RCC 7860 (cell line): ENCODE measurements around the gene NPS.
A peak's percentile ranks its signal among the peaks of the same experiment; 100 is the strongest.

ENCODE experiments used
- DNase-seq: peaks from one replicate; pipeline ENCODE4 v3.0.0-alpha.2; 2015; ENCODE audit warnings: low spot score
- FAIRE-seq: peaks from 2 replicates; lab custom pipeline; 2012; peaks lifted over from hg19 to GRCh38; lab: Jason Lieb, UNC

NPS gene

DNA sequence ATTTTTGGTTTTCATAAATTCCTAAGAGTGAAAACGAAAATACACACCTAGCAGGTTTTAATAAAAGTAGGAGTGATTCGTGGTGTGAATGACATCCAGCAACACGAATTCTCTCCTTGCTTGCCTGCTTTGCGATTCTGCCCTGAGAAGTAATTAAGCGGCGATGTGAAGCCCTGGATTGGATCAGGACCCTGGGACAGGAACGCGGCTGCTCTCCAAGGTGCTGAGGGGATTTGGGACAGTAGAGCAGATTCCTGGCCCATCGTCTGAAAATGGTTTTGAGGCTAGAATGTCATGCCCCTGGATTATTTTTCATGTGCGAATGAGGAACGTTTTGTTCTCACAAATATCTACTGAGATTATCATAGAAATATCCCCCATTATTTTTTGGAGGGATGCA is 7.8 kb downstream of the NPS start:
- FAIRE-seq (no peak), DNase-seq (no peak)

DNA sequence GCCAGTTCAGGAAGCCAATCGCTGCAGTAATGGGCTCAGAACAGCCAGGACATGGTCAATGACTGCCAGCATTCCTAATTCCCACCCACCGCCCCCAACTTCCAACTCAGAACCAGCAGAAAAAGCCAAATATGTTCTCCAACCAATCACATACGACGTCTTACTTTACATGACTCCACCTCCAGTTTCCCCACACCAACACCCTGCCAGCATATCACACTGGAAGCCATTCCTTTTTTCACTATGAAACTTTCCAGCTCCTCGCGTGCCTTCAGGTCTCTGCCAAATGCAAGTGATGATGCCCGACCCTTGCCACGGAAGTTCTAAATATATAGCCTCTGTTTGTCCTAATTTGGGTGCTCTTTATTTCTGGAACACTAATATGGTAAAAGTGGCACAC is 12.5 kb downstream of the NPS start:
- FAIRE-seq: no peak
- no peak for DNase-seq

DNA sequence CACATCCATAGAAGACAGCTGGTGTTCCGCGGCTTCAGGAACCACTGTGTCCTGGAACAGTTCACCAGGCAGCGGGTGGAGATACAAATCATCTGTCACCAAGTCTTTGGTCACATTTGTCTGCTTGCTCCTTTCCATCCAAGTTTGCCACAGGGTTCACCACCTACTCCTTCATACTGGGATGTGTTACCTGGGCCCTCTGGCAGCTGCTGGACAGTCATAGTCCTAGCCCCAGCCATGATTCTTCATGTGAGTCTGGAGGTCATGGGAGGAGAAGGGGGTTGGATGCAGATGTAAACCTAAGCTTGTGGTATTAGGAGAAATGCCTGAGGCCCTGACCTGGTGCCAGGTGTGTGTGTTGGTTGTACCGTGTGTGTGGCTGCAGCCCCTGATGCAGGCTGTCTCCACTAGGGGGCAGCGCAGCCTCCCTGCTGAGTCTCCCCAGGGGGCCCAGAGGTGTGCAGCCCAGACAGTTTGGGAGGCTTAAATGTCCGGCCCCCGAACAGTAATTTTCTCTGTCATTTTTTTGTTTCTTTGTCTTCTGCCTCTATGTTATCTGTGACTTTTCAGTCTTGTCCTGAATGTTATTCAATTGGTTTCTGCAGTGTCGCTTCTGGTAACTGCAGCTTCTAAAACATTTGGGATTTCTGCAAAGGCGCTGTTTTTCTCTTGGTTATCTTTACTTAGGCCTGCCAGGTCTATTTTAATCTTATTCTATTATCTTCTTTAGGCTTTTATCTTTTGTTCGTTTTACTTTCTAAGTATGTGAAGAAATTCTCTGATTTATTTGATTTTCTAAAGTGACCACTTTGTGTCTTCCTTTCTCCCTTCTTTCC is 14.8 kb downstream of the NPS start:
- no peak for FAIRE-seq

DNA sequence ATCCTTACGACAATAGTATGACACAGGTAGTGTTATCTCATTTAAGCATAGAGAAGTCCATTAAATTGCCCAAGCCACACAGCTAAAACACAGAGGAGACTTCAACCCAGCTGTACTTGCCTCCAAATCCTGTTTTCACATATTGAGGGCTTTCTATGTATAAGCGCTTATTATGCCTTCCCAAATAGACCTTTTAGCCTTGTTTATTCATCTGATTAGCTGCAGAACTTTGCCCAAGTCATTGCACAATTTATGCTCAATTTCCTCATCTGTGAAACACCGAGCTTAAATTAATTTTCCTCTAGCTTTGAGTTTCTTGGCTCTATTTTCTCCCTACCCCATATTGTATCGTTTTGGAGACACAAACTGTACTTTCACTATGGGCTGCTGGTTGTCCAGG is 15.5 kb downstream of the NPS start:
- no peak for FAIRE-seq

More for the DNA sequence above, 14.8 kb downstream of the NPS start:
- peak; percentile 12 for DNase-seq

DNA sequence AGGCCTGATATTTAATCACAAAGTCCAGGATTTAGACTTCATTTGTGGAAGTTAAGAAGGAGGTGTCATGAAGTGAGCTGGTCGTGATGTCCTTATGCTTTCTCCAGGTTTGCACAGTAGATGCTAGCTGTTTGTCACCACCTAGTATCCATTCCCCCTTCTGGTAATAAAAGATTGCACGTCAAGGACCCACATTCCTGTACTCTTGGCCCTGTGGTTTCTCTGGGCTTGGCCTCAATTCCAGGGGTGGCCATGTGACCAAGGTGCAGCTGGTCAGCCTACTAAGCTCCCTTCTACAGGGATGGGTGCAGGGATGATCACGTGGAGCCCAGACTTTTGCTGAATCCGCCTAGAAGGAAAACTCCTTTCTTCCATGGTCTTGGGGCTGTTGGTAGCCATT is 16.5 kb downstream of the NPS start:
- DNase-seq: no peak
- no peak for FAIRE-seq

More for the DNA sequence above, 15.5 kb downstream of the NPS start:
- no peak for DNase-seq

DNA sequence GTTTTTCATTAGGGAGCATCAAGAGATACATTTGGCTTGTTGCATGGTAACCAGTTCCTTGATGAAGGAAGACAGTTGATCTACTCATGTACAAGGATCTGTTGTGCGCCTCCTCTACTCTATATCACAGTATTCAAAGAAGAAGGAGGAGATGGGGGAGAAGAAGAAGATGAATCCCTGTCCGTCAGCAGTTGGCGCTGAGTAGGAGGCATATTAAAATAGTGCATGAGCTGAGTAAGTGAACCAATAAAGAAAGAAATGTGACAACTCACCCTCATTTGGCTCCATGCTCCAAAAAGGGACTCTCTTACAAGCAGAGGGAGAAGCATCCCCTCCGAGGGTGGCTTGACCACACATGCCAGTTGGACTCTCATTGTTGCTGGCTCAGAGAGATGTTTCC is 20.1 kb downstream of the NPS start:
- DNase-seq (no peak), FAIRE-seq (no peak)

DNA sequence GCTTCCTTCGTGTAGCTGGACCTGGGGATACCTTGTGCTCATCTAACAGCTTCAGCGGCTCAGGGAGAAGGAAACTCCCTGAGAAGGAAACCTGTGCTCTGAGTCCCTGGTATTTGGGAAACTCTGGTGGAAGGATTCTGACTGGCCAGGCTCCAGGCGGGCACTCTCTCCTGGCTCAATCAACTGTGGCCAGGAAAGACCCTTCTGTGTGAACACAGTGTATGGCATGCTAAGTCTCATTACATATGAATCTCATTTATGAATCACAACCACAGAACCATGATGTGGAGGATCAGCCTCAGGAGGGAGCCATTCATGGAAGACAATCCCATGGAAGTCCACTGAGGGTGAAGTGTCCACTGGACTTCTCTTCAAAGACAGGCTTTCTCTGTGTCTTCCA is 20.9 kb downstream of the NPS start:
- peak; percentile 73 for FAIRE-seq
- peak; percentile 65 for DNase-seq

DNA sequence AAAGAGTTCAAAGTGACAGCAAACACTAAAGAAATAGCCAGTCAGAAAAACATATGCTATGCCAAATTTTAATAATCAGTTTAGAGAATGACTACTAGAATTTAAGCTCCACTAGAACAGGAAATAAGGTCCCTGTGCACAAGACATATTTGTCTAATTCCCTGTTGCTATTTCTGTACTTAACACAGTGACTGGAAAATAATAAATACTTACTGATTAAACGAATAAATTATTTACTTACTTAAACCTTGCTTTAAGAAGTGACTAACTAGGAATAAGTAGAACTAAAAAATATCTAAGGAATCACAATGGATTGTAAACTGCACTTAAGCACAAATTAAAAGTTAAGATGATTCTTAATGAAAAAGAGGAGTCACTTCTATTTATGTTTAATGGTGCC is 22.3 kb downstream of the NPS start:
- DNase-seq (no peak), FAIRE-seq (peak; percentile 52)

DNA sequence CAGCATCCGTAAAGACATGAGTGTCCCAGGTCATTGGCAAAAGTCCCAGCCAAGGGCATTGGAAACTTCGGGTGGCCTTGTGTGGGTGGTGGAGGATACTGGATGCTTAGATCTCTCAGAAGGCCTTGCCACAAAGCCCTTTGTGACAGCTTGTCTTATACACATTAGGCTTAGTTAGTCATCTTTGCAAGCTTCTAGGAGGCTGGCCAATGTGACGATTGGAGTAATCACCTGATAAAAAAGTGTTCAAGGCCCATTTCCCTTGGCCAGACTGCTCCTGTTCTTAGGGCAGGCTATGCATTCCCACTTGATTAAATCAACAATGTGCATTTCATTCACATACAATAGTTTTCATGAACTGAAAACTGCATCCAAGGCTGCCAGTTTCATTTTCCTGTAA is 26.9 kb downstream of the NPS start:
- peak; percentile 91 for FAIRE-seq
- peak; percentile 50 for DNase-seq

DNA sequence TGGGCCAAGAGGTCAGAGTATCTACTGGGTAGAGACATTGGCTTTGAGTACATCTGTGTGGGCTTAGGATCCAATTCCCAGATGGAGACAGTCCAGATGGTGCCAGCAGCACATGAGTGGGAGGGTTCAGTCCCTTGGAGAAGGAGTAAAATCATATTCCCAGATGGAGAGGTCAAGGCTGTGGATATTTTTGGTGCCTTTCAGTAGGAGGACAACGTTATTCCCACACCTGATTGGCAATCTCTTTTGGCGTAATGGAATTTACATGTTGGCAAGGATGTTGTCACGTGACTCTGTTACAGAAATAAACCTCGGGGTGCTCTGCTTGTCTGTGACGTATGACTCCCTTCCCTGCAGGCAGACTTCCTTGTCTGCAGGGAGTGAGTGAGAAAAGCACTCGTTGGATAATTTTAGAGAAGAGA is 27.6 kb downstream of the NPS start:
- FAIRE-seq (no peak), DNase-seq (no peak)

DNA sequence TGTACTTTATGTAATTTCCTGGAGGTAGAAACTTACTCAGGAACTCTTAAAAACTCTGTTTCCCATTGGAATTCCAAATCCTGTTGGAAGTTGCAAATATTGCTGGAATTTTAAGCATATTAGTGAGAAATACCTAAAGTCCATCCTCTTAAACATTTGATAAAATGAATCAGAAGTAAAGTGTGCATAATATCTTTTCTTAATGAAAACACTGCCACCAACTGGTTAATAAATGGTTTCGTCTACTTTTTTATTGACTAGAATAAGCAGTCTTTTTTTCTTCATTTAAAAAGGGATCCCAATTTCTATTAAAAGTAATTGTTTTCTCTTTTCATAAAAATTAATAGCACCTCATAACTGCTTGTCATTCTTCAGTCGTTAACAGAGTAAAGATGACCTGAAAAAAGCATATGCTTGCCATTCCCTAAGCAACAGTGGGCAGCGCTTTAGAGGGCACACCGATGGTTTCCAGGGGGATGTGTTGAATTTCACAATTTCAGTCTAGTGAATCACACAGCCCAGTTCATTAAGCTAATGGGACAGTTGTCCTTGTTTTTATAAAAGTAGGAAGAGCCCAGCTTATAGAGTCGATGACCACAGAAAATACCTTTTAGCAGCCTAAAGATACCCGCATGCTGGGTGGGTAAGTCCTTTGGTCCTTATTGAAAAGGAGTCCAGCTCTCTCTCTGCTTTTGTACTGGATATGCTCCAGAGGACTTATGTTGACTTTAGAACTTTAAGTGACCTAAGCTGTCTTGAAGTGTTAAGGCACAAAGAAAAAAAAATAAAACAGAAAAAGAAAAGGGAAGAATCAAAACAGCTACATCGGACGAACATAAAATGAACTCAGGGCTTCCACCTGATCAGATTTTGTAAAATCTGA is 28.5 kb downstream of the NPS start:
- DNase-seq (no peak), FAIRE-seq (peak; percentile 86)

DNA sequence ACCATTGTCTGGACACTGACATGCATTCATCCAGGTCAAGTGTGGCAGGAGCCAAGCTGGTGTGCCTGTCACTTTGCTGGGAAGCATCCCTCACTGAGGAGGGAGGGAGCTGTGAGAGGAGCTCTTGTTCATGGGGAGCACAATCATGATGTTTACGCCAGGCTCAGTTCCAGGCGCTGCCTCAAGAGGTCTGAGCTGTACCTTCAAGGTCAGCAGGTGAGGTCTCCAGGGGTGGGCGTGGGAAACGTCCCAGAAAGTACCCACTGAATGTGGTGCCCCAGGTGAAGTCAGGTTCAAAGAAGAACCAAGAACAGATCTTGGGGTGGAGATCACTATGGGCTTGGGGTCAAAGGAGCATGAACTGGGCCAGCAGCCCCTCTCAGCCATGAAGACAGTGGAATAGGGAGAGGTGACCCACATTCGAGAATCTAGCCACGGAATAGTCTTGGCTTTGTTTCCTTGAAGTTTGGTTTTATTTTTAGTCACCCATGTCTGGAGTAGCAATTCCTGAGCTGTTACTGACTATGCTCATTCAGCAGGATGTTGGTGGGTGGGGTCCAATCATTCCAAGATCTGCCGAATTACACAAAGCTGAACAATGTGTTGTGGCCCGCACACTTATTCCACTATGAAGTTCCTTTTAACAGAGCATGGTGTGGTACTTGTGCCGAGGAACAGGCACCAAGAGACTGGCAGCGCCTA is 29.3 kb downstream of the NPS start:
- FAIRE-seq (no peak), DNase-seq (no peak)

DNA sequence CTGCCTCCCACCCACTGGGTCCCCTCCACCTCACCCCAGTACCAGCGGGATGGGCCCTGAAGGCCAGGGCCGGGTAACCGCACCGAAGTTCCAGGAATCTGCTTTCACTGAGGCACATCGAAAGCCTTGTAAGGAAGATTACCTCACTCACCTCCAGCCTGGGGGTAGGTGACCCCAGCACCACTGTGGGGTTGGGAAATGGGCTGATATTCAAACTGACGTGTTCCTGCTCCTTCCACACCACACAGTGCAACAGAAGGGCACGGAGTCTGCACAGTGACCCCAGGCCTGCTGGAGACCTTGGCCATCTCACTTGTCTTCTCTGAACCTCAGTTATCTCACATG is 29.8 kb downstream of the NPS start:
- FAIRE-seq: peak; percentile 93

DNA sequence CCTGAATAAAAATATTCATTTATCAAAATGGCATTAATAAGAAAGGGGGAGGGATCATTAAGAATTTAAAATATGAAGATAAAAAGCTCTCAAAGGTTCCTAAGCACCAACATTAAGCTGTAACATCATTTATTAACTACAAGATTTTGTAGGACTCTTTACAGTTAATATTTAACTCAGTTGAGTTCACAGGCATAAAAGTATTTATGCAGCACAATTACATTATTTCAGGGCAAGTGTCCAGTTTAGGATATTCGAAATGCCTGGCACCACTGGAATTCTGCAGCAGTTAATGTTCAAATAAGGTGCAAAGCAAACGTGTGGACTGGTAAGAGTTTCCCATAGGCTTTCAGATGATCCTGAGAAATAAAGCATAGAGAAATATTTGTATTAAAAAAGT is 30.5 kb downstream of the NPS start:
- DNase-seq: peak; percentile 76
- peak; percentile 99 for FAIRE-seq

More for the DNA sequence above, 29.8 kb downstream of the NPS start:
- peak; percentile 80 for DNase-seq

DNA sequence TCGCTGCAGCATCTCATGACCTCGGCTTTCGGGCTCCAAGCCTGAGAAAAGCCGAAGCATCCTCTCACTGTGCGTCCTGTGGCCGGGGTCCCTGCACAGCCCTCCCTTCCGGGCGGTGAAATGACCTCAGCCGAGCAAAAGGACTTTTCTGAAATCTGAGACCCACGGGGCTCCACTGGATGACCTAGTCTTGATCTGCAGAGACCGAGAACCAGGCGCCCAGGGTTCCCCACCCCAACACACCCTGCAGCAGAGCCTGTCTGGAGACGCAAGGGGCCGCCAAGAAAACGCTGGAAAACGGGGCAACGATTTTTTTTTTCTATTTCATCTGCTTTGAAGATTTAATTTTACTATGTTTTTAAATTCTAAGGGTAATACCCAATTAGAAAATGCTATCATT is 31.7 kb downstream of the NPS start:
- no peak for FAIRE-seq
- DNase-seq: no peak

DNA sequence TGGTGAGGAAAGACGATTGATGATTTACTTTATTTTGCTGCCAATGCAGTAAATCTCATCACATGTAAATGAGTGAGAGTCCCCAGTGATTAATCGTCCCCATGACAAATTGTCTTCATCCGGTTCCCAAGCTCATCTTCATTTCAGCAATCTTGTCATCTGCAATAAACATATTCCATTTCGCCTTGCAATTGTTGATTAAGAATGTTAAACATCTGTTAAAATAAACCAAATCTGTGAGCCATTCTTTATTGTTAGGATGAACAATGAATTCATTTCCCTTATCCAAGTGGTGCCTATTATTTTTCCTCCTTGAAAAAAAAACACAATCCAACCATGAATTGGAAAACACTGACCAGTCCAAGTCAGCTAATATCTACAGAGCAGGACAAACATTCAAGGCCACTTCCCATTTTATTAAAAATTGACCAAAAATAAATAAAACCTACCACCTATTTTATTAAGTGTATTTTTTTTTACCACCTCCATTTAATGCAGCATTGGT is 36.5 kb downstream of the NPS start:
- DNase-seq: no peak
- no peak for FAIRE-seq

DNA sequence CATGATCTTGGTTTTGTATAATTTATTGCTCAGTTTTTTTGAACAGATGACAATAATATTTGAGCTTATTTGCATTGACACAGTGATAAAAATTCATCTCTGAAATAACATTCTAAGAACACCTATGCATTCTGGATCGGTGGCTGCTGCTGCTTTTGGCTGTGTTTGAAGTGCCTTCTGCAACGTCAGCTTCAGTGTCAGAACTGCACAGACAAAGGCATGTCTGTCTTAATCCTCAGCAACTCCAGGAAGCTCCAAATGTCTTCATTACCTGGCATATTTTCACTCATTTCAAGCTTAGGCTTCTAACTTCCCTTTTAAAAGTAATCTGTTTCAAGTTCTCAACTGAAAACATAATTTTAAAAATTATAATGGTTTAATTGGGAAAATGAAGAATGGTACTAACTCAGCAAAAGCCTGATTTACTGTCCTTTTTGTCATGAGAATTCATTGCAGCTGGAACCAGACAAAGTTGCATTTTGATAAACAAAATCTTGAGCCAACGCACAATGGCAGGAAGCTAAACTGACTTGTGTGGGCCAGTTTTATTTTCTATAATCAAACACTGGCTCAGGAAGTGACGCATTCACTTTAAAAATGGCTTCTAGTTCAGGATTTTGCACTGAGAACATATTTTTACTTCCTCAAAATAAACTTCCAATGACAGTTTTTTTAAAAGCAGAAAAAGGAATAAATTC is 38.7 kb downstream of the NPS start:
- no peak for DNase-seq
- no peak for FAIRE-seq

DNA sequence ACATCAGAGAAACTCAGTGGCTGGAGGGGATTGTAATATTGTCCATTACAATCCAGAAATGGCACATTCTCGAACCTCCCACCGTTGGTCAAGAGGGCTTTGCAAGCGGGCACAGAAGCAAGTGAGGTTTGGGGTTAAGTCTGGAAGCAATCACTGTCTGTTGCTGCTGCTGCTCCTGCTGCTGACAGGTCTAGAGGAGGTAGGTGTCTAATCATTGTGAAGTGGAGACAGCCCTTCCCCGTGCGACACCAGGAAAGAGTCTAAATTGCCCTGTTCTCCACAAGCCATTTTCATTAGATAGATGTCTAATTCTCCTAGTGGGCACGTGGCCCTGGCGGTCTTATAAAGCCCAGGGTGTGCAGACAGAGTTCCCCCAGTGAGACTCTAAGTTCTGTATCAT is 43.5 kb downstream of the NPS start:
- DNase-seq: no peak
- FAIRE-seq: no peak

DNA sequence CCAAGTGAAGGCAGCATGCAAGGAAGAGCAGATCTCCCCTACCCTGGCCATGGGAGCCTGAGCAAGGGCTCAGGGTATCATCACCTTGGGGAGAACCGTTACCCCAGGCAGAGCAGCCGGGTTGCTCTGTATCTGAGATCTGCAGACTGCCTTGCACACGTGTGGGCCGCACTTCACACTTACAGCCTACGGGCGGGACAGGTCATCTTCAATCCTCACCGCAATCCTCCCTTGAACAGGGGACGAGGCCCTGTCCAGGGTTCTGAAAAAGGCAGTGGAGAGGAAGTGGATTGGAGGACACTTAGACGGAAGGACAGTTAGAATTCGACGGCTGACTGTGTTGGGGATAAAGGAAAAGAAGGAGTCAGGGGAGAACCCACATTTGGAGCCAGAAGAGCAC is 51.4 kb downstream of the NPS start:
- no peak for FAIRE-seq
- no peak for DNase-seq
